ENCODE results near the gene TSPAN18.

DNA sequence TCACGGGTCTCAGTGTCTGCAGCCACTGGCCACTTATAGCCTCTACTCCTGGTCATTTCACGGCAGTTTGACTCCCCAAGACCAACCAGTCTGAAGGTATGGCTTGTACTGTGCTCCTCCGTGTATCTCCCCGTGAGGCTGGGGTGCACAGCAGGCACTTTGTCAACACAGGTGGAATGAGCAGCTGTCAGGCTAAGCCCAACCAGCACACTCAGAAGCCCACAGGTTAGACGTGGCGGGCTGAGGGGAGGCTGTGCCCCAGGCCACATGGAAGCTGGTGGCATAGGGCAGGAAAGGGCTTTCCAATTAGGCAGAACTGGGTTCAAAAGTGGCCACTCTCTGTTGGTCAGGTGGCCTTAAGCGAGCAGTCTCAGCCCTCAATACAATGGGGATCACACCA is 216.9 kb downstream of the TSPAN18 start:
- TF ChIP-seq EZH2 (IDR thresholded peaks at IDR 0.05), result no peak
- TF ChIP-seq FOXP2 (optimal IDR thresholded peaks at IDR 0.05; ENCODE audit: control extremely low read depth, extremely low read length, insufficient read depth), result no peak

Data from SK-N-MC (cell line).